HepG2 (cell line): Measurements from ENCODE around the gene ACSF3. TPM values are rescaled to one million over a fixed set of nuclear protein-coding genes. Genes with fewer than 3 reads are reported as not detected.

Source experiments
- DR1 ChIP-seq: sonication (generic); formaldehyde crosslinking; IDR thresholded peaks from 2 replicates; pipeline ENCODE4 v1.8.0; 2021; ENCODE audit warnings: mild to moderate bottlenecking, missing genetic modification reagents, inconsistent platforms
- ELF1 ChIP-seq: sonication (generic); formaldehyde crosslinking; IDR thresholded peaks from 2 replicates; pipeline ENCODE4 v1.4.0; 2020; ENCODE audit warnings: missing genetic modification reagents
- FOXP1 ChIP-seq, 2 experiments: fragments of 450-650 bp in 1 of 2; IDR thresholded peaks; 2 replicates each; pipeline ENCODE4 v1.6.1; 2017 to 2018; ENCODE audit warnings: antibody characterized with exemption in 1 of 2
- GZF1 ChIP-seq: sonication (generic); formaldehyde crosslinking; IDR thresholded peaks from 2 replicates; pipeline ENCODE4 v1.5.1; 2020; ENCODE audit warnings: mild to moderate bottlenecking, missing genetic modification reagents
- HOXA9 ChIP-seq: sonication (generic); formaldehyde crosslinking; IDR thresholded peaks from 2 replicates; pipeline ENCODE4 v1.8.1; 2022; ENCODE audit warnings: missing genetic modification reagents, mild to moderate bottlenecking, moderate library complexity, borderline replicate concordance
- MIER2 ChIP-seq: IDR thresholded peaks from 2 replicates; pipeline ENCODE4 v1.6.1; 2016; ENCODE audit warnings: missing biosample characterization, missing genetic modification reagents
- NFKBIZ ChIP-seq: IDR thresholded peaks from 2 replicates; pipeline ENCODE4 v1.6.1; 2018; ENCODE audit warnings: missing genetic modification reagents, missing compliant biosample characterization
- PCBP1 ChIP-seq: fragments of 200-400 bp; formaldehyde crosslinking; IDR thresholded peaks from 2 replicates; pipeline ENCODE4 v1.6.1; 2017; ENCODE audit warnings: mild to moderate bottlenecking, low read depth, low read length, borderline replicate concordance
- PRMT3 ChIP-seq: sonication (generic); formaldehyde crosslinking; IDR thresholded peaks from 2 replicates; pipeline ENCODE4 v1.8.1; 2022; ENCODE audit warnings: low read depth, mild to moderate bottlenecking, moderate library complexity, missing genetic modification reagents, borderline replicate concordance
- SRF ChIP-seq: IDR thresholded peaks from 2 replicates; pipeline ENCODE4 v1.6.1; 2011; ENCODE audit warnings: mild to moderate bottlenecking, low read depth, low read length, moderate library complexity
- ZFP62 ChIP-seq: sonication (generic); formaldehyde crosslinking; IDR thresholded peaks from 2 replicates; pipeline ENCODE4 v1.4.0; 2020; ENCODE audit warnings: missing genetic modification reagents
- ZNF354B ChIP-seq: sonication (generic); formaldehyde crosslinking; IDR thresholded peaks from 2 replicates; pipeline ENCODE4 v1.8.0; 2022; ENCODE audit warnings: mild to moderate bottlenecking, missing genetic modification reagents
- ZNF713 ChIP-seq: sonication (generic); formaldehyde crosslinking; IDR thresholded peaks from 2 replicates; pipeline ENCODE4 v1.4.0; 2020; ENCODE audit warnings: mild to moderate bottlenecking, missing genetic modification reagents
- ZNF816 ChIP-seq: sonication (generic); formaldehyde crosslinking; IDR thresholded peaks from 2 replicates; pipeline ENCODE4 v1.8.0; 2022; ENCODE audit warnings: missing genetic modification reagents, mild to moderate bottlenecking, borderline replicate concordance
- polyA plus RNA-seq, 8 experiments: library from polyadenylated mRNA; depleted of rRNA in 3 of 8; stranded (reverse) in 7 of 8; unstranded in 1 of 8; fragments of >200 nt; fragmentation: Illumina TruSeq in 4 of 8; extraction: Trizol in 4 of 8; gene quantifications; 2 replicates each; pipeline versions ENCODE4 v1.2.1 to v1.2.3, GENCODE V29; 2011 to 2016; ENCODE audit warnings: low read depth in 4 of 8, missing spikeins in 1 of 8, mixed read lengths in 1 of 8; ENCODE audit not compliant: insufficient read depth in 1 of 8
- total RNA-seq, 5 experiments: library from RNA; depleted of rRNA; stranded (reverse); fragments of >200 nt; fragmentation: Illumina TruSeq; extraction: Trizol; gene quantifications; 2 replicates each; pipeline ENCODE4 v1.2.3, GENCODE V29; 2016; ENCODE audit warnings: low read depth in 1 of 5
- TF ChIP-seq, protein P1 (sequence below): sonication (generic); formaldehyde crosslinking; IDR thresholded peaks from 2 replicates; pipeline ENCODE4 v1.4.0; 2020; ENCODE audit warnings: missing genetic modification reagents
- TF ChIP-seq, protein P2 (sequence below), 2 experiments: fragments of 450-650 bp in 1 of 2; sonication (generic) in 1 of 2; formaldehyde crosslinking in 1 of 2; IDR thresholded peaks; 2 replicates each; pipeline versions ENCODE4 v1.6.1 to v1.8.0; 2016 to 2022; ENCODE audit warnings: antibody characterized with exemption in 1 of 2, mild to moderate bottlenecking in 1 of 2, missing genetic modification reagents in 1 of 2
- TF ChIP-seq, protein P3 (sequence below): sonication (generic); formaldehyde crosslinking; IDR thresholded peaks from 2 replicates; pipeline ENCODE4 v1.5.1; 2020; ENCODE audit warnings: mild to moderate bottlenecking, missing genetic modification reagents, borderline replicate concordance

ACSF3 gene
- total and polyA plus RNA-seq, 2 of the 13 experiments (the other 11 are each of a cell fraction or from before 2014, with no cell fraction given) = 14.9 to 30.6 TPM

DNA sequence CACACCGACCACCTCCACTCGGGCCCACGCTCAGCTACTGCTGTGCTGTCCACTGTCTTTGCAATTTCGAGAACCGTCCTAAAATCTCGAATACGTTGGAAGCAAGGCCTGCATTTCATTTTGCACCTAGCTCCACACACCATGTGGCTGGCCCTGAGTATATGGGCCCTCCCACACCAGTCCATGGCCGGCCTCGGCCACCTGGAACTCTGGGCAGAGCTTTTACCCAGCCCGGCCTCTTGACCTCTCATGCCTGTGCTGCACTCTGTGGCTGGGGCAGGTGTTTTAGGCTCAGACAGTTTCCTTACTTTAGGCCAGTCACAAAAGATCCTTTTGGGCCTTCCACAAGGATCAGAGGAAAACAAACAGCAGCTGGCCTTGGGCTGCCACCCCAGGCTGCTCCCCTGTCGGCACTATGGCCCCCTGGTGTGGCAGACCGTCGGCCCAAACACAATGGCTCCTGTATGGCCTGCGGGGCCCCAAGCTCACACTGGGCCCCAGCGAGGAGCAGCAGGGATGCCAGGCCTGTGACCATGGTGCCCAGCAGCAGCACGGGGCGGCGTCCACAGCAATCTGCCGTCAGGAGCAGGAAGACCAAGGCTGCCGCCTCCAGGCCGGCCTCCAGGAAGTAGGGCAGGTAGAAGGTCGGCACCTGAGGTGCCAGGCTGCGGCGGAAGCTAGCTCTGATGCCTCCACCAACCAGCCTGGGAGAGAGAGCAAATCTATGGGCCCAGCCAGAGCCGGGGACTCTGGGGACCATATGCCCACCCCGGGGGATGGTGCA is 104.2 kb downstream of the ACSF3 start (continued):
- TF ChIP-seq MIER2 (CRISPR knock-in tag) (peak; percentile 75; the same call in 1 of the 2 replicates), HOXA9 (CRISPR knock-in tag) (0 out of 2 replicates have a peak, but pooled peaks have one; percentile 30), PRMT3 (CRISPR knock-in tag) (0 out of 2 replicates have a peak, but pooled peaks have one; percentile 47), GZF1 (CRISPR knock-in tag) (0 out of 2 replicates have a peak, but pooled peaks have one; percentile 56), NFKBIZ (CRISPR knock-in tag) (peak; percentile 63; the same call in 1 of the 2 replicates), ZNF816 (no peak), DR1 (peak; percentile 66), PCBP1 (no peak; the same call in 1 of the 2 replicates), FOXP1 (IDR thresholded peaks at IDR 0.05) (no peak), FOXP1 (CRISPR knock-in tag; IDR thresholded peaks at IDR 0.05) (peak; percentile 66), ZFP62 (CRISPR knock-in tag) (no peak), ZNF713 (no peak), ZNF354B (CRISPR knock-in tag) (no peak), SRF (peak; percentile 19; the same call in 1 of the 2 replicates), ELF1 (CRISPR knock-in tag) (peak; percentile 68)
- TF ChIP-seq, protein P1, sequence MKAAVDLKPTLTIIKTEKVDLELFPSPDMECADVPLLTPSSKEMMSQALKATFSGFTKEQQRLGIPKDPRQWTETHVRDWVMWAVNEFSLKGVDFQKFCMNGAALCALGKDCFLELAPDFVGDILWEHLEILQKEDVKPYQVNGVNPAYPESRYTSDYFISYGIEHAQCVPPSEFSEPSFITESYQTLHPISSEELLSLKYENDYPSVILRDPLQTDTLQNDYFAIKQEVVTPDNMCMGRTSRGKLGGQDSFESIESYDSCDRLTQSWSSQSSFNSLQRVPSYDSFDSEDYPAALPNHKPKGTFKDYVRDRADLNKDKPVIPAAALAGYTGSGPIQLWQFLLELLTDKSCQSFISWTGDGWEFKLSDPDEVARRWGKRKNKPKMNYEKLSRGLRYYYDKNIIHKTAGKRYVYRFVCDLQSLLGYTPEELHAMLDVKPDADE (CRISPR knock-in tag) = no peak
- TF ChIP-seq, protein P2, sequence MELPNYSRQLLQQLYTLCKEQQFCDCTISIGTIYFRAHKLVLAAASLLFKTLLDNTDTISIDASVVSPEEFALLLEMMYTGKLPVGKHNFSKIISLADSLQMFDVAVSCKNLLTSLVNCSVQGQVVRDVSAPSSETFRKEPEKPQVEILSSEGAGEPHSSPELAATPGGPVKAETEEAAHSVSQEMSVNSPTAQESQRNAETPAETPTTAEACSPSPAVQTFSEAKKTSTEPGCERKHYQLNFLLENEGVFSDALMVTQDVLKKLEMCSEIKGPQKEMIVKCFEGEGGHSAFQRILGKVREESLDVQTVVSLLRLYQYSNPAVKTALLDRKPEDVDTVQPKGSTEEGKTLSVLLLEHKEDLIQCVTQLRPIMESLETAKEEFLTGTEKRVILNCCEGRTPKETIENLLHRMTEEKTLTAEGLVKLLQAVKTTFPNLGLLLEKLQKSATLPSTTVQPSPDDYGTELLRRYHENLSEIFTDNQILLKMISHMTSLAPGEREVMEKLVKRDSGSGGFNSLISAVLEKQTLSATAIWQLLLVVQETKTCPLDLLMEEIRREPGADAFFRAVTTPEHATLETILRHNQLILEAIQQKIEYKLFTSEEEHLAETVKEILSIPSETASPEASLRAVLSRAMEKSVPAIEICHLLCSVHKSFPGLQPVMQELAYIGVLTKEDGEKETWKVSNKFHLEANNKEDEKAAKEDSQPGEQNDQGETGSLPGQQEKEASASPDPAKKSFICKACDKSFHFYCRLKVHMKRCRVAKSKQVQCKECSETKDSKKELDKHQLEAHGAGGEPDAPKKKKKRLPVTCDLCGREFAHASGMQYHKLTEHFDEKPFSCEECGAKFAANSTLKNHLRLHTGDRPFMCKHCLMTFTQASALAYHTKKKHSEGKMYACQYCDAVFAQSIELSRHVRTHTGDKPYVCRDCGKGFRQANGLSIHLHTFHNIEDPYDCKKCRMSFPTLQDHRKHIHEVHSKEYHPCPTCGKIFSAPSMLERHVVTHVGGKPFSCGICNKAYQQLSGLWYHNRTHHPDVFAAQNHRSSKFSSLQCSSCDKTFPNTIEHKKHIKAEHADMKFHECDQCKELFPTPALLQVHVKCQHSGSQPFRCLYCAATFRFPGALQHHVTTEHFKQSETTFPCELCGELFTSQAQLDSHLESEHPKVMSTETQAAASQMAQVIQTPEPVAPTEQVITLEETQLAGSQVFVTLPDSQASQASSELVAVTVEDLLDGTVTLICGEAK (IDR thresholded peaks at IDR 0.05) = no peak
- TF ChIP-seq, protein P2 (CRISPR knock-in tag; IDR thresholded peaks at IDR 0.05) = no peak
- TF ChIP-seq, protein P3, sequence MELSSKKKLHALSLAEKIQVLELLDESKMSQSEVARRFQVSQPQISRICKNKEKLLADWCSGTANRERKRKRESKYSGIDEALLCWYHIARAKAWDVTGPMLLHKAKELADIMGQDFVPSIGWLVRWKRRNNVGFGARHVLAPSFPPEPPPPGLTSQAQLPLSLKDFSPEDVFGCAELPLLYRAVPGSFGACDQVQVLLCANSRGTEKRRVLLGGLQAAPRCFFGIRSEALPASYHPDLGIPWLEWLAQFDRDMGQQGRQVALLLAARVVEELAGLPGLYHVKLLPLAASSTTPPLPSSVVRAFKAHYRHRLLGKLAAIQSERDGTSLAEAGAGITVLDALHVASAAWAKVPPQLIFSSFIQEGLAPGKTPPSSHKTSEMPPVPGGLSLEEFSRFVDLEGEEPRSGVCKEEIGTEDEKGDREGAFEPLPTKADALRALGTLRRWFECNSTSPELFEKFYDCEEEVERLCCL (CRISPR knock-in tag) = no peak
